ENCODE results near the gene PLXDC2. TPM values are rescaled to one million over a fixed set of nuclear protein-coding genes. Genes with fewer than 3 reads are reported as not detected.

The PLXDC2 gene
- total and polyA plus RNA-seq, 7 donors = 1.8 to 44.6 (median 18.2) TPM

DNA sequence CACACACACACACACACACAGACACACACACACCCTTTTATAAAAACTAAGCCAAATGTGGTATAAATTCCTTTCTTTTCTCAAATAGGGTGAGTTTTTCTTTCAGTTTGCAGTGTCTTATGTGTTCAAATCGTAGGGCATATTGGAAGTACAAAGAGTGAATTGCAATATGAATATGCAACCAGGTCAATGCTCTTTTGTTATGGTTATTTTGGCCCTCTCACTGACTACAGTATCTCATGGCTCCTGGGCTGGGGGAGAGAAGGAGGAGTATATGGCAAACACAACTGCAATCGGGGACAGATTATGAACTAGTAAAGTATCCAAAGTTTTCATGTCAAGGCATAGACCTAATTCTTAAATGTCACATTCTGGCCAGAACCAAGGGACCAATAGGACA lies 301.9 kb downstream of the PLXDC2 start:
- intact Hi-C loops (cut with DNase I) = no loop called here
- 62 to 89% methylated on average over 2 of the region's 2 CpGs for WGBS, 2 donors
- DNase-seq = no peak

DNA sequence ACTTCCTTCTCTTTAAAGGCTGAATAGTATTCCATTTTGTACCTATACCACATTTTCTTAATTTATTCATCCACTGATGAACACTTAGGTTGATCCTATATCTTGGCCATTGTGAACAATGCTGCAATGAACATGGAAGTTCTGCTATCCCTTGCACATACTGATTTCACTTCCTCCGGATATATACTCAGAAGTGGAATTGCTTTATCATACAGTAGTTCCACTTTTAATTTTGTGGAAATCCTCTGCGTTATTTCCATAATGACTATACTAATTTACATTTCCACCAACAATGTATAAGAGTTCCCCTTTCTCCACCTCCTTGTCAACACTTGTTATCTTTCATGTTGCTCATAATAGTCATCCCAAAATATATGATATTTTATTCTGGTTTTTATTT lies 312.6 kb downstream of the PLXDC2 start:
- H3K27ac ChIP-seq = no peak overlapping the region
- no peaks in the 10 kb centered on the region for H3K27me3 ChIP-seq
- 92 to 95% methylated on average over 2 of the region's 2 CpGs for WGBS, 2 donors
- H3K9me3 ChIP-seq = no peaks in the 10 kb centered on the region
- no peak overlapping the region for H3K4me3 ChIP-seq
- DNase-seq = no peak
- intact Hi-C loops (cut with DNase I) = no loop called here
- TF ChIP-seq POLR2A (IDR thresholded peaks at IDR 0.05) (no peak), POLR2AphosphoS5 (IDR thresholded peaks at IDR 0.05) (no peak), EP300 (IDR thresholded peaks at IDR 0.05) (no peak)
- TF ChIP-seq, protein P1, sequence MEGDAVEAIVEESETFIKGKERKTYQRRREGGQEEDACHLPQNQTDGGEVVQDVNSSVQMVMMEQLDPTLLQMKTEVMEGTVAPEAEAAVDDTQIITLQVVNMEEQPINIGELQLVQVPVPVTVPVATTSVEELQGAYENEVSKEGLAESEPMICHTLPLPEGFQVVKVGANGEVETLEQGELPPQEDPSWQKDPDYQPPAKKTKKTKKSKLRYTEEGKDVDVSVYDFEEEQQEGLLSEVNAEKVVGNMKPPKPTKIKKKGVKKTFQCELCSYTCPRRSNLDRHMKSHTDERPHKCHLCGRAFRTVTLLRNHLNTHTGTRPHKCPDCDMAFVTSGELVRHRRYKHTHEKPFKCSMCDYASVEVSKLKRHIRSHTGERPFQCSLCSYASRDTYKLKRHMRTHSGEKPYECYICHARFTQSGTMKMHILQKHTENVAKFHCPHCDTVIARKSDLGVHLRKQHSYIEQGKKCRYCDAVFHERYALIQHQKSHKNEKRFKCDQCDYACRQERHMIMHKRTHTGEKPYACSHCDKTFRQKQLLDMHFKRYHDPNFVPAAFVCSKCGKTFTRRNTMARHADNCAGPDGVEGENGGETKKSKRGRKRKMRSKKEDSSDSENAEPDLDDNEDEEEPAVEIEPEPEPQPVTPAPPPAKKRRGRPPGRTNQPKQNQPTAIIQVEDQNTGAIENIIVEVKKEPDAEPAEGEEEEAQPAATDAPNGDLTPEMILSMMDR (IDR thresholded peaks at IDR 0.05) = no peak
- H3K4me1 ChIP-seq = no peaks in the 10 kb centered on the region
- no peaks in the 10 kb centered on the region for H3K36me3 ChIP-seq

More for the DNA sequence above, 301.9 kb downstream of the PLXDC2 start:
- H3K27me3 ChIP-seq = no peaks in the 10 kb centered on the region
- no peak overlapping the region for H3K4me3 ChIP-seq
- TF ChIP-seq POLR2A (IDR thresholded peaks at IDR 0.05) = no peak
- TF ChIP-seq POLR2AphosphoS5 (IDR thresholded peaks at IDR 0.05) = no peak
- TF ChIP-seq, protein P1 (IDR thresholded peaks at IDR 0.05) = no peak
- TF ChIP-seq EP300 (IDR thresholded peaks at IDR 0.05) = no peak
- no peaks in the 10 kb centered on the region for H3K4me1 ChIP-seq
- no peak overlapping the region for H3K27ac ChIP-seq
- H3K36me3 ChIP-seq = no peaks in the 10 kb centered on the region
- no peaks in the 10 kb centered on the region for H3K9me3 ChIP-seq

DNA sequence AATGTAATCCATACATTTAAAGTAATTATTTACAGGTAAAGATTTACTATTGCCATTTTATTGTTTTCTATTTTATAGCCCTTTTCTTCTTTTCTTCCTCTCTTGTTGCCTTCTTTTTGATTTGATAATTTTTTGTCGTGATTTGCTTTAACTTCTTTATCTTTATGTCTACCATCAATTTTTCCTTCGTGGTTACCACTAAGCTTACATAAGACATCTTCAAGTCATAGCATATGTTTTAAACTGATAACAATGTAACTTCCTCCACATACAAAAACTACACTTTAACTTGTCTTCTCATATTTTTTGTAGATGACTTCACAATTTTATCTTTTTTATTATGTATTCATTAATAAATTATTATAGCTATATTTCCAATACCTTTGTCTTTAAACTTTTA lies 316.6 kb downstream of the PLXDC2 start:
- Histone ChIP-seq H3K27me3 (no peaks in the 10 kb centered on the region), H3K27ac (no peak overlapping the region), H3K4me1 (no peaks in the 10 kb centered on the region), H3K4me3 (no peak overlapping the region), H3K9me3 (peaks cover 0 to 8% (median 3%) of the 10 kb centered on the region in 4 donors), H3K36me3 (no peaks in the 10 kb centered on the region)
- intact Hi-C loops (cut with DNase I) = no loop called here
- no peak for DNase-seq
- 73 to 91% methylated on average over 2 of the region's 2 CpGs for WGBS, 2 donors
- TF ChIP-seq, protein P1 (IDR thresholded peaks at IDR 0.05) = no peak
- TF ChIP-seq EP300 (IDR thresholded peaks at IDR 0.05) (no peak), POLR2AphosphoS5 (IDR thresholded peaks at IDR 0.05) (no peak), POLR2A (IDR thresholded peaks at IDR 0.05) (no peak)

DNA sequence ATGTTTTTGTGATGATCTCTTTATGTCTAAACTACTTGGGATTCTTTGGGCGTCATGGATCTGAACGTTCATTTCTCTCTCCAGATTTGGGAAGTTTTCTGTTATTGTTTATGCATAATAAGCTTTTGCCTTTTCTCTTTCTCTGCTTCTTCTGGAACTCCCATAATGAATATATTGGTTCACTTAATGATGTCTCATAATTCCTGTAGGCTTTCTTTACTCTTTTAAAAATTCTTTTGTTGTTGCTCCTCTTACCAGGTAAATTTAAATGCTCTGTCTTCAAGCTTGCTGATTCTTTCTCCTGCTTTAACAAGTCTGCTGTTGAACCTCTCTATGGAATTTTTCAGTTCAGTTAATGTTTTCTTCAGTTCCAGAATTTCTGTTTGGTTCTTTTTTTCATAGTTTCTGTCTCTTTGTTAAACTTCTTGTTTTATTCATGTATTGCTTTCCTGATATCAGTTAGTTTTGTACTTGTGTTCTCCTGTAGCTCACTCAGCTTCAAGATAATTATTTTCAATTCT lies 317.5 kb downstream of the PLXDC2 start:
- no peaks in the 10 kb centered on the region for H3K4me1 ChIP-seq
- no peak overlapping the region for H3K27ac ChIP-seq
- H3K4me3 ChIP-seq = no peak overlapping the region
- TF ChIP-seq POLR2AphosphoS5 (IDR thresholded peaks at IDR 0.05) = no peak
- TF ChIP-seq EP300 (IDR thresholded peaks at IDR 0.05) = no peak
- TF ChIP-seq, protein P1 (IDR thresholded peaks at IDR 0.05) = no peak
- TF ChIP-seq POLR2A (IDR thresholded peaks at IDR 0.05) = no peak
- no peaks in the 10 kb centered on the region for H3K27me3 ChIP-seq
- peaks cover 0 to 8% (median 3%) of the 10 kb centered on the region in 4 donors for H3K9me3 ChIP-seq
- 96 to 98% methylated on average over 2 of the region's 2 CpGs for WGBS, 2 donors
- intact Hi-C loops (cut with DNase I) = no loop called here
- H3K36me3 ChIP-seq = no peaks in the 10 kb centered on the region
- no peak for DNase-seq

DNA sequence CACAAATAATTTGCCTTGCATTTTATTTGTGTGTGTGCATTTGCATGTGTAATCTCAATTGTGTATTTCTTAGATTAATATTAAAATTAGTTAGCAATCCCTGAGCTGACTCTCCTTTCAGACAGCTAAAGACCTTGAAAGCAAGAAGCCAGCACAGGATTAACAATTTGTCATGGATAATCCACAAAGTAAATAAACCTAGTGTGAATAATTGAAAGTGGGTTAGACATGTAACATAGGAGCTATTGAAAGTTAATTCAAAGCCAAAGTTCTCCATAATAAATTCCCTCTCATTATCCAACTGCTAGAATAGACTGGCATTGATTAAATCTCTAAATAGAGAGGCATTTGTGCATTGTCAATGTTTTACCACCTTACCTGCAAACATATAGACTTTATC lies 326.1 kb downstream of the PLXDC2 start:
- Histone ChIP-seq H3K4me3 (no peak overlapping the region), H3K27me3 (no peaks in the 10 kb centered on the region), H3K4me1 (no peaks in the 10 kb centered on the region), H3K9me3 (no peaks in the 10 kb centered on the region), H3K36me3 (peaks cover 0 to 3% (median 0%) of the 10 kb centered on the region in 4 donors), H3K27ac (no peak overlapping the region)
- intact Hi-C loops (cut with DNase I) = no loop called here
- DNase-seq = no peak
- no peak for TF ChIP-seq EP300 (IDR thresholded peaks at IDR 0.05)
